ENCODE results near the gene PAK1. TPM values are rescaled to one million over a fixed set of nuclear protein-coding genes. Genes with fewer than 3 reads are reported as not detected.

Gene PAK1
- total and polyA plus RNA-seq, 2 of the 8 experiments (the other 6 are each of a cell fraction or from before 2014, with no cell fraction given) = 87.7 to 151 TPM

GRCh38 chr11:77446911-77447629 lies 26.8 kb downstream of the PAK1 start:
- no peak overlapping the region for H2BK15ac ChIP-seq (ENCODE audit: low read length)
- no peak overlapping the region for H3K9ac ChIP-seq (replicated peaks in 1 of 4; ENCODE audit: extremely low read depth in 1 of 4, low read depth in 3 of 4, low read length in 3 of 4)
- TF ChIP-seq GTF2F1 (IDR thresholded peaks at IDR 0.05; ENCODE audit: borderline replicate concordance, low read depth, low read length) = no peak
- no peak for TF ChIP-seq CHD2 (IDR thresholded peaks at IDR 0.05; ENCODE audit: low read length)
- no peak for TF ChIP-seq RAD21 (IDR thresholded peaks at IDR 0.05 in 1 of 2, conservative IDR thresholded peaks at IDR 0.05 in 1 of 2; ENCODE audit: low read depth in 2 of 2, low read length in 2 of 2)
- TF ChIP-seq SRF (IDR thresholded peaks at IDR 0.05; ENCODE audit: low read depth, low read length) = no peak
- TF ChIP-seq ASH2L (IDR thresholded peaks at IDR 0.05; ENCODE audit: low read length) = no peak
- FAIRE-seq = no peak
- H3K23ac ChIP-seq (ENCODE audit: insufficient read length) = no peak overlapping the region
- no peaks in the 10 kb centered on the region for H3K9me3 ChIP-seq (ENCODE audit: insufficient read depth in 2 of 2, low read depth in 1 of 2, low read length in 1 of 2)
- no peak overlapping the region for H3K4me3 ChIP-seq (ENCODE audit: extremely low read depth in 1 of 4, insufficient read depth in 2 of 4, low read depth in 3 of 4, low read length in 4 of 4)
- no peak overlapping the region for H3K4ac ChIP-seq (replicated peaks; ENCODE audit: insufficient read length, low read depth, low read length)
- H3K18ac ChIP-seq (ENCODE audit: extremely low read depth, low read length) = peak overlapping the region; percentile 5; the same call in 1 of the 2 replicates
- H3K14ac ChIP-seq (ENCODE audit: insufficient read length) = no peak overlapping the region
- H3K27ac ChIP-seq (ENCODE audit: low read depth, low read length) = no peak overlapping the region
- H3K79me1 ChIP-seq (ENCODE audit: low read depth, low read length) = no peaks in the 10 kb centered on the region; the same call in 1 of the 2 replicates
- H3K36me3 ChIP-seq (ENCODE audit: control insufficient read depth in 2 of 4, insufficient read depth in 4 of 4, low read length in 3 of 4) = peaks cover 0 to under 1% (median 0%) of the 10 kb centered on the region in 4 experiments; a peak in 1 of 8 replicates
- no peak overlapping the region for H2AFZ ChIP-seq (ENCODE audit: low read length)
- 0 out of 4 replicates have a peak overlapping the region, but pooled peaks of 1 of the 2 experiments have one; percentile 26 for H3K4me2 ChIP-seq (ENCODE audit: insufficient read depth in 1 of 2, low read depth in 2 of 2, low read length in 2 of 2)
- no peak overlapping the region for H2BK120ac ChIP-seq (replicated peaks; ENCODE audit: low read depth, low read length)
- H4K8ac ChIP-seq (ENCODE audit: extremely low read depth, insufficient read depth, low read length) = no peak overlapping the region
- H3K4me1 ChIP-seq (replicated peaks in 1 of 4; ENCODE audit: control insufficient read depth in 3 of 4, insufficient read depth in 4 of 4, low read length in 3 of 4) = peaks cover 0 to 14% (median 8%) of the 10 kb centered on the region in 4 experiments; a peak in 5 of 7 replicates
- peaks cover 4 to 86% of the 10 kb centered on the region in 2 experiments for H3K79me2 ChIP-seq (ENCODE audit: control insufficient read depth in 1 of 2, insufficient read depth in 2 of 2, low read length in 2 of 2)
- CTCF ChIA-PET (ENCODE audit: partially characterized antibody) = interaction anchor here (0.7 to 1.9 kb wide), 6 partner anchors 10 to 248 kb away, joined by 3 to 9 read pairs (median 4); no protein-coding TSS in a partner anchor
- no peak overlapping the region for H2BK5ac ChIP-seq (ENCODE audit: low read depth, low read length)
- 83% methylated on average over 8 of the region's 8 CpGs; no CpG with 5 or more reads in 1 of the 2 experiments for WGBS, 2 experiments (ENCODE audit: extremely low coverage in 1 of 2, insufficient coverage in 1 of 2, insufficient read length in 1 of 2, insufficient replicate concordance in 2 of 2, low coverage in 1 of 2, low lambda C conversion rate in 2 of 2, missing lambda C conversion rate in 1 of 2)
- no peaks in the 10 kb centered on the region for H3K23me2 ChIP-seq (ENCODE audit: low read depth, low read length)
- no peak for DNase-seq (ENCODE audit: low read depth in 1 of 2, low spot score in 2 of 2)
- no peak overlapping the region for H2BK12ac ChIP-seq (ENCODE audit: low read depth, low read length)
- no peak overlapping the region for H2AK5ac ChIP-seq (ENCODE audit: low read depth, low read length)
- no peak overlapping the region for H4K91ac ChIP-seq (replicated peaks; ENCODE audit: insufficient read length, low read length)
- no peaks in the 10 kb centered on the region for H4K20me1 ChIP-seq (replicated peaks in 1 of 2; ENCODE audit: control insufficient read depth in 1 of 2, insufficient read depth in 2 of 2, low read length in 2 of 2)
- POLR2A ChIA-PET (ENCODE audit: partially characterized antibody) = interaction anchor here (0.6 to 5.3 kb wide), 7 partner anchors 9 to 310 kb away, joined by 3 to 19 read pairs (median 4); no protein-coding TSS in a partner anchor
- H3K27me3 ChIP-seq (replicated peaks in 1 of 4; ENCODE audit: control insufficient read depth in 3 of 4, extremely low read depth in 1 of 4, insufficient read depth in 3 of 4, low read length in 3 of 4) = no peaks in the 10 kb centered on the region
- no peak overlapping the region for H2BK20ac ChIP-seq (ENCODE audit: low read length)
- H4K5ac ChIP-seq (ENCODE audit: insufficient read length, low read depth, low read length) = no peak overlapping the region
- H3K56ac ChIP-seq (replicated peaks; ENCODE audit: insufficient read length, low read depth, low read length) = no peak overlapping the region
